GM12874 (cell line): ENCODE data around the gene FOCAD.

Source experiments
- CTCF ChIP-seq: IDR thresholded peaks from 2 replicates; pipeline ENCODE4 v1.5.1; 2011; ENCODE audit warnings: low read depth, mild to moderate bottlenecking, control low read depth, low read length, moderate library complexity; ENCODE audit not compliant: insufficient read depth

FOCAD gene

GRCh38 chr9:20783057-20784038 is 99.3 kb downstream of the FOCAD start:
- TF ChIP-seq CTCF: no peak

- TF ChIP-seq CTCF: no peak
Observed at GRCh38 chr9:20784196-20784595, 100.1 kb downstream of the FOCAD start.

- no peak for TF ChIP-seq CTCF
Observed at GRCh38 chr9:20786807-20787206, 102.7 kb downstream of the FOCAD start.

DNA sequence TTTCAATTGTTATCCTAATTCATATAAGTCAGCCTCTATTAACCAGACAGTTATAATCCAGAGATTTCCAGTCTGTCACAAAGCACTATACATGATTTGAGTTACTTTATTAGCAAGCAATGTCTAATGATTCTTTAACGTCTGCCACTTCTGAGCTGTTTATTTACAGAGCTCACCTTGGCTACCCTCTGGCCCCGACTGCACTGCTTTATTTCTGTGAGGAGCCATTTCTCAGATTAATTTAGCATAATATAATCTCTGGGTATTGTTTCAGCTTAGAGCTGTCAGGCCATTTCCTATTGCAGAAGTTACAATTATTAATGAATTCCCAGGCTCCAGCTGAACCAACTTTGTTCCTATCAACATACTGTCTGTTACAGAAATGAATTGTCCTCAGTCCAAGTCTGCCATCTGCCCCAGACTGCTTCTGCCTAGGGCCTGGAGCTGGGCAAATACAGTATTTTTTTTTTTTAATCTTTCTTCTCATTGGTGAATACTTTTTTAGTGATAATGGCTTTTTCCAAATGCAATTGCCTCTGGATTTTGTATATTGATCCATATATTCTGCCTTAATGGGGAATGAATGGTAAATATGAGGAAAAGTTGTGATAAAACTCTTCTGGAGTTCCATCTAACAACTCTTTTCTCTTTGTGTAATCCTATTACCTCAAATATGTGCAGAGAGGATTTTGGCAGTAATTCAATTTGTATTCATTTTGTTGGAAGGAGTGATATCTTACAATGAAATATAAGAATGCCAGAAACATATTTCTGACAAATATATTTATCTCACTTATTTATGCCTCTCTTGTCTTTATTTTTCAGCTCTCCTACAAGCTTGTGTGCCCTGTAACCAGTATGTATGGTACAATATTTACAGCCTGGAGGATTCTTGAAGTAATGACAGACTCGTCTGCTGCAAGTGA is 104.7 kb downstream of the FOCAD start:
- TF ChIP-seq CTCF: no peak

- TF ChIP-seq CTCF: no peak
Observed at GRCh38 chr9:20790721-20791120, 106.7 kb downstream of the FOCAD start.

DNA sequence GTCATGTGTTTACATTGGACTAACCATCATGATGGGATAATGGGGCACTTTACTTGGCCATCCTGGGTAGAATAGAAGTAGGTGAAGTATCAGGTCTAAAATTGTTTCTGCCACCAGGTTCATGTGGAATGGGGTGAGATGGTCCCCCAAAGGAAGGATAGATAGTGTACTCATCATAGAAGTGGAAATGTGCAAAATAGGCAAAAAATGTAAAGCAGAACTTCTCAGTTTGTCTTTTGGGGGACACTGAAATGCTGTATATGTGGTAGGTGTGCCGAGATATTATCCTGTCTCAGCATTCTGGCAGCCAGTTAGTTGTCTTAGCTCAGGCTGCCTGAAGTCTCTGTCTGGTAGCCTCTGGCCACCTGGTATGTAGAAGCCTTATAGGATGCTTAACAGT is 107.6 kb downstream of the FOCAD start:
- TF ChIP-seq CTCF: no peak
